Left kidney (tissue), 2 donors: ENCODE measurements around the gene SUFU. TPM values are rescaled to one million over a fixed set of nuclear protein-coding genes. Genes with fewer than 3 reads are reported as not detected.

ENCODE experiments used
- DNase-seq: peaks from one replicate; pipeline ENCODE4 v3.0.0-alpha.2; 2013
- polyA plus RNA-seq: library from polyadenylated mRNA; unstranded; fragments of 120-200 nt; gene quantifications from one replicate; pipeline ENCODE4 v1.2.1, GENCODE V29; 2013; ENCODE audit not compliant: insufficient read length

The SUFU gene
- polyA plus RNA-seq, 1 donor, result 29.9 TPM

DNA sequence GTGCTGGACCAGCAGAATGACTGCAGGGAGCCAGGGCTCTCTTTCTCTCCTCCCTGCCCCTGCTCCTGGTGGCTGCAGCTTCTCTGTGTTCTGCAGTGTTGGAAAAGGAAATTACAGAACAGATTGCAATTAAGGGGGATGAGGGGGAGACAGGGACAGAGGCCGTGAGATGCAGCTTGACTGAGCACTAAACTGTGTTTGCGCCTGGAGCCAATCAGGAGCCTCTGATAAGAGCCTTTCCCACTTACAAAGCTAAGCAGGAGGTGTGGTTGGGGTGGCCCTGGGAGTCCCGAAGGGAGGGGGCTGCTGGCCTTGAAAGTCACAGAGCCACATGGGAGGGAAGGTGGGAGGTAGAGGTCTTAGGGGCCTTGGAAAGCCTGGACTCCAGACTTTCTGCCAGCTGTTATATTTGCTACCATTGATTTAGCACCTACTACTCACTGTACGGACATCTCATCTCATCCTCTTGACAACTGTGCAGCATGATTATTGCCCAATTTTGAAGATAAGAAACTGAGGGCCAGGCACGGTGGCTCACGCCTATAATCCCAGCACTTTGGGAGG lies 167.2 kb downstream of the SUFU start:
- DNase-seq, result no peak

DNA sequence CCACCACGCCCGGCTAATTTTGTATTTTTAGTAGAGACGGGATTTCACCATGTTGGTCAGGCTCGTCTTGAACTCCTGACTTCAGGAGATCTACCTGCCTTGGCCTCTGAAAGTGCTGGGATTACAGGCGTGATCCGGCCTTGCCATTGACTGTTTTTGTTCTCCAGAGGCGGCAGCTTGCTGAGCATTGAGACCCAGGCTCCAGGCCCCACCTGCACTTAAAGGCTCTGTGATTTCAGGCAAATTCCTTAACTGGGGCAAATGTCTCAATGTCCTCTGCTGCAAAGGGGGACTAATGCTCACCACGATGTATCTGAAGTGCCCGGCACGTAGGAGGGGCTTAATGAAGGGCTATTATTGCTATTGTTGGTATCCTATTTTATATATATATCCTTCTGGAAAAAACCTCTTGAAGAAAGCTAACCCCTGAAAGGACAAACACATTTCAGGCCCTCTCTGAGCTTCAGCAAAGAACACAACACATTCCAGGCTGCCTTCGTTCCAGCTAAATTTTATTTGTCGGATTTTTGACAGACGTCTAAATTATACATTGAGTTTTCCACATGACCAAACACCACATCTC lies 169.6 kb downstream of the SUFU start:
- DNase-seq, result no peak

DNA sequence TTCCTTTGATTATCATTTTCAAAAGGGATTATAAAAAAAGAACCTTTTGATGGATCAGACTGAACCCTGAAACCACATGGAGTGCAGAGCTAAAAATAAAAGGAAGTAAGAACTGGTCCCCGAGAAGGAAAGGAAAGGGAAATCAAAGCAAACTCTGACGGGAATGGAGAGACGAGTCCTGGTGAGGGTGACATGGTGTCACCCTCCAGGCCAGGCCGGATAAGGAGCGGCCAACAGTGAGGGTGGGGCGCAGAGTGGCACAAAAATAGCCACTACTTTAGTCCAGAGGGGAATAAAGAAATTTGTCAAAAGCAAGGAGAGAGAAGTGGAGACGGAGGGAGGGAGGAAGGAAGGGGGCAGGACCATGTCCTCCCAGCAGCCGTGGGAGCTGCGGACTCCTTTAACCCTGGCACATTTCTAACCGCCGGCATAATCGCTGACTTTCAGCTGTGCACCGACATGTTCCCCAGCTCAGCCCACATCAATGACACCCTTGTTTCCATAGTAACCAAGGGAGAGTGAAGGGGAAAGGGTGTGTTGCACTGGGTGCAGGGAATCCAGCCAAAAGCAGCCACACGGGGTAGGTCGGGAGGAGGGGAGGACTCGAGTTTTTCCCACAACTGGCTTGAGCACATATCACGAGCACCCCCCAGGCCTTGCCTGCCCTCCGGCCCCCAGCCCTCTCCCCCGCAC lies 170.2 kb downstream of the SUFU start:
- no peak for DNase-seq

DNA sequence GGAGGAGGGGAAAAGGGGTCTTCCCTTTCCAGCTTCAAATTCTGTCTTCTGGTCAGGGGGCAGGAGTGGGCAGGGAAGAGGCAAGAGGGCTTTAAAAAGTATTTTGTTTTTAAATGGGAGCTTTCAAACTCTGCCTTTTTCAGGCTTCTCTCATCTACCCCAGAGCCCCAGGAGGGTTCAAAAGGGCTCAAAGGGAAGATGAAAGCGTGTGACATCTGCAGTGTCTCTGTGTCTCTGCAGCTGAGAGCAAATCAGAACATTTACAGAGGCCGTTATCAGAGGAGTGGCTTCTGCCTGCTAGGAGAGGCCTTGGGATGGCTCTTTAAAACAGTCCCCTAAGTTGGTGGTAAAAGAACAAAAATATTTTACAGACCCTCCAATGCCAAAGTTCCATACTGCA lies 170.8 kb downstream of the SUFU start:
- DNase-seq, result no peak

DNA sequence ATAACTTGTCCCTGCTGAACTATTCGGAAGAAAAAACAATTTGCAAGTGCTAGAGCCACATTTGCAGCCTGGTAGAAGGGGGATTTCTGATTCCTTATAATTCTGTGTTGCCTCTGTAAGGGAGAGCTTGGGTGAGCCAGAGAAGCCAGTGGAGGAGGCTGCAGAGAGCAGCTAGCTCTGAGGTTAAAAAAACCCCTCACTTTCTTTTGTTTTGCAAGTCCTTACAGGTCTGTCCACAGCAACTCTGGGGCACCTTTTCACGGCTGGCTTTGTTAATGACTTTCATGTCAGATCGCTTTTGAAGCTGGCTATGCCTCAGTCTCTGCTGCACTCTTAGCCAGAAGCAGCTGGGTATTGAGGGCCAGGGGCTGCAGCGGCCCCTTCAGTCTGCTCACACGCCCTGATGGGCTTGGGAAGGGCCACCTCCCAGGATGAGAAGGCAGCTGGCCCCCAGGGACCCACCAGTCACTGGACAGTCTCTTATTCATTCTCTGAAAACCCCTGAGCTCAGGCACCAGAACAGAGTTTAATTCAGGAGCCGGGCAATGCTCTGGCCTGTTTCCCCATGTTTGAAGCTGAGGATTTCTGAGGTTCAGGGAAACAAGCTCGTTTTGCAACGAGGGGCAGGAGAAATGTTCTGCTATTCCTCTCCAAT lies 171.4 kb downstream of the SUFU start:
- DNase-seq, result no peak

DNA sequence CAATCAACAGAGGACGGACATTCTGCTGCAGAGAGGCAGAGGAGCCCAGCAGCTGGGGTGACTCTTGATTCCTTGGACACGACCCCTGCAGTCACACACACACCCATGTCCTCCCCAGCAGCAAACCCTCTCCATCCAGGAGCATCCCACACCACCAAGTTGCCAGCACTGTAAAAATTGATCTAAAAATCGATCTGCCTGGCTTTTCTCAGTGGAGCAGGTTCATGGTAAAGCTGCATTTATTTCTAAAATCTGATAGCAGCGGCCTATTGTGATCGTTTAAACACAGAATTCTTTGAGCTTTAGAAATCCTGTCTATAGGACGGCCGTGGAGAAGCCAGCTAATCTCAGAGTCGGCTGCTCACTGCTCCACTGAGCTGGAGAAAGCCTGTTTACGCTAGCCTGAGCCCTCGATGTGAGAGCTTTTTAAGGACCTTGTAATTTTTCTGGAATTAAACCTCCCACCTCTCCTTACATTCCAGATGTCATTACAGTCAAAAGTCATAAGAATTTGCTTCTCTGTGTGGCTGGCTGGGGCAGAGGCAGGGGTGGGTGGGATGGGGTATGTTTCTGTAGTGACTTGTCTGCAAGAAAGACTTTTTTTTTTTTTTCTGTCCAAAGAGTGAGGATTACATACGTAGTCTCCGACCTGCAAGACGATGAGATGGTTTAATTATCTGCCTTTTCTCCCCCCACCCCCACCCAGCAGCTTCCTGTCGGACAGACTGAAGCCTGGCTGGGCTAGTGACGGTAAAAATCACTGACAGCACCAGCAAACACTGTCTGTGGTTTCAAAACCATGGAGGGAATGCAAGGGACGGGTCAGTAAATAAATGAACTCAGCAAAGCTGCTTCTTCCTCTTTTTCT lies 172.1 kb downstream of the SUFU start:
- no peak for DNase-seq

DNA sequence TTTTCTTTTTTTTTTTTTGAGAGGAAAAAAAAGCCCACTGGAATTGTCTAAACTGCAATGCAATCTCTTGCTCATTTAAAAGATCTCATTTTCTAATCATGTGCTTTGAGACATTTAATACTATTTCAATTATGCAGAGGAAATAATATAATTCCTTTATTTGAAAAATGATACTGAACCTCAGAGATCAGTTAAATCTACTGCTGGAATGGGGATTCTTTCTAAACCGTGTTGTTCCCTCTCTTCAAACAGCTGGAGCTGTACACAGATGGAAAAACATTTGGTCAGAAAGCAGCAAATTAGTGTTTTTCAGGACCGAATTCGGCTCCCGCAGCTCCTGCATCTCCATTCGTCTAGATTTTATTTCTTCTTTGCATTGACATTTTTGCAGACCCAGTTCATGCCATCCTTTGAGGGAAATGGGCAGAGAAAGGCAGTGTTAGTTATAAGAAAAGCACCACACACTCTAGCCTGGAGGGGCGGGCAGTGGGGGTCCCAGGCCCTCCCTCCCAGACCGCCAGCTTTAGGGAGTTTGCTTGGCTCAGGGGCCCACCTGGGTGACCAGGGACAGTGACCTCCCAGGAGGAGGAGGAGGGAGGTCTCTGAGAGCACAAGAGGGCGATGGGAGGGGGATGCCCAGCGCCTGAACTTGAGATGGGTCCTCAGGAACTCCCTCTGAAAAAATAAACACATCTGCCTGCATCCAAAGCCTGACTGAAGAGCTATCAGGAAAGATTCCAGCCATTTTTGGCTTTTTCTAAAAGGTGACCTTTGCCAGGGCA lies 173.0 kb downstream of the SUFU start:
- DNase-seq, result no peak

DNA sequence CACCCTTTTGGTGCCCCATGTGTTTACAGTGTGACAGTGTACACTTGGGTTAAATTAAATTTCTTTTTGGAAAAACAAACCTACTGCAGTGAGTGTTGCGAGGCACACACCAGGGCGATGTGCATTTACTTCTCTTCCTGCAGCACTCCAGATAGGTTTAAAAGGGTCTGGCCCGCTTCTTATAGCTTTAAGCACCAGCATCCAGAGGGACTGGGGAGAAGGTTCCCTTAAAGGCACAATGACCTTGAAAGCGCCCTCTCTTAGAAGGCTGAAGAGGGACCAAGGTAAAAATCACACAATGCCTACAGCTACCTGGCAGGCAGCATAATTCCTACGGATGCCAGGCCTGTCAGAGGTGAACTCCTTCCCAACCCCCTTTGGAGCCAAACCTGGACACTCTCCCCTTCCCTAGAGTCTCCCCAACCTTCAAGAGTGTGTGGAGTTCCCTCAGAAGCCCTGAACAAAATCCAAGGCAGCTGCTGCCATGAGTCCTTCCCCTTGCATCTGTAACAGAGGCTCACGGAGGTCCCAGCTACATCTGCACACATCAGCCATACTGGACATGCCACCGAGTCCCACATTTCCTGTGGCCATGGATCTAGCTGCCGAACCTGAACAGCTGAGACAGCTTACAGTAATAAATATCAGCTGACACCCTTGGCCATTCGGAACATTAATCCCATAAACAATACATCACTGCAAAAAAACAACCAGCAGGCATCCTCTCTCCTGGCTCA lies 173.7 kb downstream of the SUFU start:
- DNase-seq, result no peak

DNA sequence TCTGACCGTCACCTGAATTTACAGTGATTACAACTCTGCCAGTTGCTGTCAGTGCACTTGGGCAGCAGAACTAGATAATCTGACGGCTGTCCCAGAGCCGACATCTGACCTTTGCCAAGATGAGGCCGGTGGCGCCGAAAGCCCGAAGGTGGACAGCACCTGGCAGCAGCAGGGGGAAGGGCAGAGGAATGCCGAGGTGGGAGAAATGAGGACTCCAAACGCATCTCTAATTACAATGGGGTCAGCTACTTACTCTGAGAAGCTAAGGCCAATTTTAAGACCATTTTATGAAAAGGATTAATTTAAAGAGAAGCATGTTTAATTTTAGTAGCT lies 174.3 kb downstream of the SUFU start:
- no peak for DNase-seq

DNA sequence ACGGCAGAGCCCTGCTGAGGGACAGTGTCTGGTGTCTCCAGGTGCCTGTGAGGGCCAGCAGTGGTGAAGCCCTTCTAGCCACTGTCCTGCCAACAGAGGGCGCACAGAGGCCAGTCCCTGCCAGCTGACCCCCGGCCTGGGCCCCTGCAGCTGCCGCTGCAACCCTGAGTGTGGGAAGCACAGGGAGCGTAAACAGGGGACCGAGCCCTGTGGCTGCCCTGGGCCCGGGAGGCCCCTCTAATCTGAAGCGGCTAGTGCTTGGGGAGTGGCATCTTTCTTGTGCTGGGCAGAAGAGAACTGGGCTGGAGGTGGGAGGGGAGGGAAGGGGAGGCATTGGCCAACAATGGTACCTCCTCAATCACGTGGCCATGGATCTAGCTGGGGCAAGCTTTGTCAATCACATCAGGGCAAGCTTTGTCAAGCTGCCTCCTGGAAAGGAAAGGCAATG lies 175.1 kb downstream of the SUFU start:
- no peak for DNase-seq

DNA sequence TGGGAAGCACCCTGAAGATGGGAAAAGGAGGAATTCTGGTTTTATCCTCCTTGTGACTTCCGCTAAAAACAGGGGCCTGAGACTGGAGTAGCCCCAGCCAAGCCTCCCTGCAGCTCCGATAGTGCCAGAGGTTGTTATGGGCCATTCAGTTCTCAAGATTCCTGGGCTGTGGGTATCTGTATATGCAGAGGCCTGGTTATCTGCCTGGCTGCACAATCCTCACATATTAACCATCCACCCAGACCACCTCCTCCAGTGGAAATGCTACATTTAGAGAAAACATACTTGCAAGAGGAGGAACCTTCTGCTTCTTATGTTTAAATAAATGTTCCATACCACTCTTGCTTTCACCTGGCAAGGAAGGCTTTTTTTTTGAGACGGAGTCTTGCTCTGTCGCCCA lies 175.8 kb downstream of the SUFU start:
- DNase-seq, result no peak

DNA sequence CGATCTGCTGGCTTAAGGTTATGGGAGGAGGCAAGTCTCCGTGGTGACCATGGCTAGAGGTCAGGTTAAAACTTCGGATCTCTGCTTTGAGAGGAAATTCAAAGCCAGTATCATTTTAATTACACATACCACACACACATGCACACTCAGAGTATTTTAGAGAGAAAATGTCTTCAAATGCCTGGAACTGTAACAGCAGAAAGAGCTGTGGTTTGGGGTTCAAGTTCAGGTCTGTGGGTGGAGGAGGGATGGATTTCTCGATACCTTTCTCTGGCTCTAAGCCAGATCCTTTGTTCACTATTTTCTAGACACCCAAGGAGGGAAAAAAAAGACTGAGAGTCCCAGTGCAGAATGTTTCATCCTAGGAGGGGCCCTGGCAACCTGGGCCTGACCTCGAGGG lies 177.9 kb downstream of the SUFU start:
- no peak for DNase-seq

DNA sequence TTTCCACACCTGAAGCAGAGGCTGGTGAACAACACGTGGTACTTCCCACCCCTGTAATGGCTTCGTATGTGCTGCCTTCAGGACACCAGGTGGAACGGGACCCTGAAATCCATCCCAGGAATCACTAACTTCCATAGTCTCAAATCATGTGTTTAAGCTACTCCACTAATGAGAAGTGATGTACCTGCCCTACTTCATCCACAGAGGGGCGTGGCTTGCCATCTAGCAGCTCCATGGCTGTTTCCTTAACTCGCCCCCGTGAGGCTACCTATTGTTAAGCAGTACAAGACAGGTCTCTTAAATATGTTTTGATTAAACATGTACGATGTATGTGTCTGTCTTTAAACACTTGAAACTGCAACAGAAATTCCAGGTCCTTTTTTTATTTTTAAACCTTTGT lies 178.6 kb downstream of the SUFU start:
- no peak for DNase-seq

DNA sequence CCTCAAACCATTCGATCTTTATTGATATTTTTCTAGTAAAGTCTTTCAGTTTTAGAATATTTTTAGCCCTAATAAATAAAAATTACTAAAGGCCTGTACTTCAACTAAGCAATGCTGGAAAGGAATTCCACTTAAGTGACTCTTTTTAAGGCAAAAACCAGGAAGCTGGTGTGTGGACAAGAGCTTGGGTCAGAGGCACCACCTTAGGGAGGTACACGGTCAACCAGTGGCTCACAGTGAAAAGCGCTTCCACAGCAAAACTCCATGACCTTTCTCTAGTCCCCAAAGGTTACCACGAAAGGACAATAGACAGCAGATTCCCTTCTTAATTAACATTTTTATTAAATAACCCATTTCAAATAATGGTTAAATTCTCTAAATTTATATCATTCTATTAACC lies 179.2 kb downstream of the SUFU start:
- no peak for DNase-seq

Other genes with a start within 250 kb of the SUFU start
- 17.2 TPM for gene NFKB2, start 108.3 kb upstream of the SUFU start, polyA plus RNA-seq
- gene PSD, start 85.2 kb upstream of the SUFU start, polyA plus RNA-seq, result 9.3 TPM
- gene FBXL15, start 83.1 kb upstream of the SUFU start, polyA plus RNA-seq, result 5.6 TPM
- 75.7 TPM for gene CUEDC2, start 71.4 kb upstream of the SUFU start, polyA plus RNA-seq
- gene C10orf95, start 52.4 kb upstream of the SUFU start, polyA plus RNA-seq, result 1.5 TPM
- 81.0 TPM for gene ACTR1A, start 1.3 kb upstream of the SUFU start, polyA plus RNA-seq
- gene TRIM8, start 140.5 kb downstream of the SUFU start, polyA plus RNA-seq, result 110 TPM
- 31.5 TPM for gene ARL3, start 210.4 kb downstream of the SUFU start, polyA plus RNA-seq
- 68.1 TPM for gene SFXN2, start 210.7 kb downstream of the SUFU start, polyA plus RNA-seq
- 41.7 TPM for gene WBP1L, start 240.0 kb downstream of the SUFU start, polyA plus RNA-seq